Prostate gland (tissue), 2 donors: Measurements from ENCODE around the gene CLBA1. TPM values are rescaled to one million over a fixed set of nuclear protein-coding genes. Genes with fewer than 3 reads are reported as not detected.
A peak's percentile ranks its signal among the peaks of the same experiment; 100 is the strongest.

Experiments
- DNase-seq: peaks from one replicate; pipeline ENCODE4 v3.0.0-alpha.2; 2019; ENCODE audit warnings: low spot score
- H3K27ac ChIP-seq, 2 donors: fragments of 200-600 bp; sonication (generic); 2 replicates each; pipeline ENCODE4 v1.5.1; 2017 to 2019
- H3K27me3 ChIP-seq: fragments of 200-600 bp; sonication (generic); replicated peaks from 2 replicates; pipeline ENCODE4 v1.5.1; 2019; ENCODE audit not compliant: insufficient read depth
- H3K36me3 ChIP-seq, 2 donors: fragments of 200-600 bp; sonication (generic); 1 replicate in 1 of 2; 2 replicates in 1 of 2; pipeline versions ENCODE4 v1.5.1 to v1.8.1; 2017 to 2019
- H3K4me1 ChIP-seq: fragments of 200-600 bp; sonication (generic); replicated peaks from 2 replicates; pipeline ENCODE4 v1.5.1; 2019
- H3K4me3 ChIP-seq, 2 donors: fragments of 200-600 bp; sonication (generic); 2 replicates each; pipeline ENCODE4 v1.5.1; 2017 to 2019
- H3K9me3 ChIP-seq: fragments of 200-600 bp; sonication (generic); 2 replicates; pipeline ENCODE4 v1.5.1; 2017
- POLR2A ChIP-seq: fragments of 450-650 bp; IDR thresholded peaks from one replicate; pipeline ENCODE4 v1.6.1; 2016; ENCODE audit warnings: antibody characterized with exemption, mild to moderate bottlenecking
- POLR2AphosphoS5 ChIP-seq: sonication (generic); formaldehyde crosslinking; IDR thresholded peaks from one replicate; pipeline ENCODE4 v1.6.1; 2017; ENCODE audit warnings: antibody characterized with exemption
- WGBS: methylation state at CpG from one replicate; pipeline ENCODE4 v1.1.5; 2018; 5-methylcytosine and 5-hydroxymethylcytosine counted together
- intact Hi-C: fragments of 100-400 bp; cut with DNase I; formaldehyde crosslinking; loops from one replicate; pipeline ENCODE4 v1.14.2; 2022
- total RNA-seq, 2 donors: library from RNA; depleted of rRNA; stranded (reverse); fragments of >200 nt; gene quantifications; one replicate each; pipeline ENCODE4 v1.1.0, GENCODE V29; 2016
- TF ChIP-seq, protein P1 (sequence below), 4 experiments: fragments of 200-600 bp in 2 of 4; fragments of 450-650 bp in 2 of 4; sonication (generic) in 2 of 4; IDR thresholded peaks; 1 replicate in 3 of 4; 2 replicates in 1 of 4; pipeline ENCODE4 v1.5.1; 2016 to 2019; ENCODE audit warnings: antibody characterized with exemption in 4 of 4, mild to moderate bottlenecking in 2 of 4, moderate library complexity in 2 of 4

The CLBA1 gene
- total RNA-seq, 2 donors from 2014 or later: 15.2 to 19.3 TPM

DNA sequence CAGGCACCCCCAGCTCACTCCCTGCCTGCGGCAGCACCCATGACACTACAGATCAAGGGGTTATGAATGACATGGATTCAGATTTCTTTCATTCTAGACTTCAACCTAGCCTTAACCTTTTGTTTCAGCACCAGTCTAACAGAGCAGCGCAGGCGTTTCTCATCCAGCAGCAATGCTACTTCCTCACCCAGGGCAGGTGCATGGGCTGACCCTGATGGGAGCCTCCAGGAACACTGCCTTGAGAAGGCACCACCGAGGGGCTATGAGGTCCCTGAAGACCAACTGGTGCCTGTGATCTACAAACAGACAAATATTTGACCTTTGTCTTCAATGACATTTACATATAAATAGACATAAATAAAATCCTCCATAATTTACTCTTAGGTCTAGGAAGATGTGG is 24.5 kb downstream of the CLBA1 start:
- no peak for DNase-seq
- Histone ChIP-seq H3K27me3 (no peaks in the 10 kb centered on the region), H3K36me3 (peaks cover 0 to 4% of the 10 kb centered on the region in 2 donors), H3K27ac (no peak overlapping the region), H3K4me3 (no peak overlapping the region), H3K9me3 (no peaks in the 10 kb centered on the region), H3K4me1 (no peaks in the 10 kb centered on the region)
- TF ChIP-seq POLR2AphosphoS5: no peak
- TF ChIP-seq, protein P1, sequence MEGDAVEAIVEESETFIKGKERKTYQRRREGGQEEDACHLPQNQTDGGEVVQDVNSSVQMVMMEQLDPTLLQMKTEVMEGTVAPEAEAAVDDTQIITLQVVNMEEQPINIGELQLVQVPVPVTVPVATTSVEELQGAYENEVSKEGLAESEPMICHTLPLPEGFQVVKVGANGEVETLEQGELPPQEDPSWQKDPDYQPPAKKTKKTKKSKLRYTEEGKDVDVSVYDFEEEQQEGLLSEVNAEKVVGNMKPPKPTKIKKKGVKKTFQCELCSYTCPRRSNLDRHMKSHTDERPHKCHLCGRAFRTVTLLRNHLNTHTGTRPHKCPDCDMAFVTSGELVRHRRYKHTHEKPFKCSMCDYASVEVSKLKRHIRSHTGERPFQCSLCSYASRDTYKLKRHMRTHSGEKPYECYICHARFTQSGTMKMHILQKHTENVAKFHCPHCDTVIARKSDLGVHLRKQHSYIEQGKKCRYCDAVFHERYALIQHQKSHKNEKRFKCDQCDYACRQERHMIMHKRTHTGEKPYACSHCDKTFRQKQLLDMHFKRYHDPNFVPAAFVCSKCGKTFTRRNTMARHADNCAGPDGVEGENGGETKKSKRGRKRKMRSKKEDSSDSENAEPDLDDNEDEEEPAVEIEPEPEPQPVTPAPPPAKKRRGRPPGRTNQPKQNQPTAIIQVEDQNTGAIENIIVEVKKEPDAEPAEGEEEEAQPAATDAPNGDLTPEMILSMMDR (IDR thresholded peaks at IDR 0.05): no peak
- no peak for TF ChIP-seq POLR2A
- WGBS: 94% methylated on average over 4 of the region's 4 CpGs
- intact Hi-C loops: no loop called here

DNA sequence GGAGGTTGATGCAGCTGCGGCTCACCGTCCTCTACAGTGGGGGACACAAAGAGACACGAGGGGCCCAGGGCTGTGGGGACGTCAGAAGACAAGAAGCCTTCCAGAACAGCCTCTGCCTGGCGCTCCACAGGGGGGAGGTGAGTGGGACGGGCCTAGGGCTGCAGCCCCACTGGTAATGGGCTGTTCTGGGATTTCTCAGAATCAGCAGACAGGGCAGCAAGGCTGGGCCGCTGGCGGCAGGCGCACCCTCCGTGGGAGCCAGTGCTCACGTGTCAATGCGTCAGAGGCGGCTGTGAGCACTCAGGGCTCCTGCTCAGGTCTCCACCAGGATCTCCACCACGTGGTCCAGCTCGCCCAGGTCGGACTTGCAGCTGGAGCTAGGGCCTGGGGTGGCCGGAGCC is 25.3 kb downstream of the CLBA1 start:
- no peak for TF ChIP-seq POLR2A
- H3K27me3 ChIP-seq: no peaks in the 10 kb centered on the region

DNA sequence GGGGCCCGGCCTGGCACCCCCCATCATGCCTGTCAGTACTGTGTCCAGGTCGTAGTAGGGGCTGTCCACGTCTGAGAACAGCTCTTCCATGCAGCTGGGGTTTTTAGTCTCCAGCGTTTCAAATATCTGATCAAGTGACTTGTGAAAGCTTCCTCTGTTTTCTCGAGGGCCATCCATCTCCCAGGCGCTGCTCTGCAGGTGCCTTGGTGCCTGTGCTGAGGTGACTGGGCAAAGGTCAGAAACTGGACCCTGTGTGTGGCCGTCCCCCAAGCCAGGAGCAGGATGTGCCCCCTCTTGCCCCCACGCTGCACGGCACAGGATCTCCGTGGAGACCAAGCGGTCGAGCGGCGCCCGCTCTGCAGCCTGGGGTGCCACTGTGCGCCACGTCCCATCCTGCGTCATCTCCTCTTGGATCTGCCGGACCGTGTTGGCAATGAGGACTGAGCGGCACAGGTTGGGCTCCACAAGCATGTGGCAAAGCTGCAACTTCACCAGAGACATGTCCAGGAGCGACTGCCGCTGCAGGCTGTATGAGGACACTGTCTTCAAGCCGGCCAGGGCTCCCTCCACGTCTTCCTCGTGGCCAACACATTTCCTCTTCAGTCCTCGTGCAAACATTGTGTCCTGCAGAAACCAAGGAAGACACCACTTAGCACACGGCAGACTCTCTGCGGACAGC is 25.9 kb downstream of the CLBA1 start:
- no peak for DNase-seq
- 82% methylated on average over 29 of the region's 29 CpGs for WGBS
- Histone ChIP-seq H3K27me3 (no peaks in the 10 kb centered on the region), H3K36me3 (peaks cover 0 to 4% of the 10 kb centered on the region in 2 donors), H3K4me3 (no peak overlapping the region), H3K4me1 (no peaks in the 10 kb centered on the region), H3K27ac (no peak overlapping the region), H3K9me3 (no peaks in the 10 kb centered on the region)
- intact Hi-C loops: no loop called here
- TF ChIP-seq POLR2A (no peak), POLR2AphosphoS5 (no peak)
- TF ChIP-seq, protein P1 (IDR thresholded peaks at IDR 0.05): no peak

More for the DNA sequence above, 25.3 kb downstream of the CLBA1 start:
- H3K9me3 ChIP-seq: no peaks in the 10 kb centered on the region
- H3K27ac ChIP-seq: no peak overlapping the region
- no peaks in the 10 kb centered on the region for H3K4me1 ChIP-seq
- H3K36me3 ChIP-seq: peaks cover 0 to 4% of the 10 kb centered on the region in 2 donors
- no peak for DNase-seq
- H3K4me3 ChIP-seq: no peak overlapping the region
- 79% methylated on average over 17 of the region's 17 CpGs for WGBS
- intact Hi-C loops: no loop called here

GRCh38 chr14:105012171-105012985 is 26.8 kb downstream of the CLBA1 start:
- Histone ChIP-seq H3K36me3 (peaks cover 0 to 4% of the 10 kb centered on the region in 2 donors), H3K27ac (no peak overlapping the region), H3K4me3 (no peak overlapping the region), H3K27me3 (no peaks in the 10 kb centered on the region), H3K4me1 (no peaks in the 10 kb centered on the region), H3K9me3 (no peaks in the 10 kb centered on the region)
- no peak for DNase-seq
- TF ChIP-seq, protein P1 (IDR thresholded peaks at IDR 0.05): peak in 3 of 4 experiments; percentile 22 to 51 (median 39)
- TF ChIP-seq POLR2A (no peak), POLR2AphosphoS5 (no peak)
- intact Hi-C loops: no loop called here
- 51% methylated on average over 23 of the region's 23 CpGs for WGBS

DNA sequence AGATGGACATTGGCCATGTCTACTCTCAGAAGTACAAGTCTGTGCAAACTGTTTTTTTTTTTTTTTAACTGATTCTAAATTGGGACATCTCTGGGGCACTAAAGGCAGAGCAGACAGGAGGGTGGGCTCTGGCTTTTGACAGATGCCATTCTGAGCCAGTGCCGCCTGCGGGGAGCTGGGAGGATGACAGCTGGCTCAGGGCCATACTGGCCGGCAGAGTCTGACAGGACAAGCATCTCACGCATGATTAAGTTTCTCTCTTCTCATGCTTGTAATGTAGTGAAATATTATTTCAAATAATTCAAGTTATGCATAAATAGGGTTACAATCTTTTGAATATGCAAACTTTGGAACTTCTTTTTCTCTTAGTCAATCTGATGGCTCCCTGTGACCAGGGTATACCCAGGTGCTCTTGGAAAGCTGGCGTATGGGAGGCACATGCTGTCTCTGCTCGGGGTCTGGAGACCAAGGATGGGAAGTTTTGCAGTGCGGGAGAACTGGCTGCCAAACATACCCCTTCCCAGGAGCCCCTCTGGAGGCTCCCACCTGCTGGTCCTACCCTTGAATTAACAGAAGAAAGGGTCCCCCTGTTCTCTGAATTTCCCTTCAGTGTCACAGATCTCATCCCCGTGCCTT is 27.7 kb downstream of the CLBA1 start:
- Histone ChIP-seq H3K27me3 (no peaks in the 10 kb centered on the region), H3K9me3 (no peaks in the 10 kb centered on the region), H3K36me3 (peaks cover 0 to 4% of the 10 kb centered on the region in 2 donors), H3K4me1 (no peaks in the 10 kb centered on the region), H3K4me3 (no peak overlapping the region), H3K27ac (no peak overlapping the region)
- DNase-seq: no peak
- WGBS: 42% methylated on average over 8 of the region's 8 CpGs
- intact Hi-C loops: no loop called here
- no peak for TF ChIP-seq POLR2AphosphoS5
